Stimulated activated CD4-positive, alpha-beta T cell treated with anti-CD3 and anti-CD28 coated beads, Interleukin-4, amount 100 ng/mL, for 48 hours (primary cell): ENCODE results near the gene TNFRSF1A.

Experiments used
- DNase-seq, 2 donors: peaks; one replicate each; pipeline ENCODE4 v3.0.0-alpha.2; 2020; ENCODE audit warnings: low read depth in 2 of 2

Gene TNFRSF1A

DNA sequence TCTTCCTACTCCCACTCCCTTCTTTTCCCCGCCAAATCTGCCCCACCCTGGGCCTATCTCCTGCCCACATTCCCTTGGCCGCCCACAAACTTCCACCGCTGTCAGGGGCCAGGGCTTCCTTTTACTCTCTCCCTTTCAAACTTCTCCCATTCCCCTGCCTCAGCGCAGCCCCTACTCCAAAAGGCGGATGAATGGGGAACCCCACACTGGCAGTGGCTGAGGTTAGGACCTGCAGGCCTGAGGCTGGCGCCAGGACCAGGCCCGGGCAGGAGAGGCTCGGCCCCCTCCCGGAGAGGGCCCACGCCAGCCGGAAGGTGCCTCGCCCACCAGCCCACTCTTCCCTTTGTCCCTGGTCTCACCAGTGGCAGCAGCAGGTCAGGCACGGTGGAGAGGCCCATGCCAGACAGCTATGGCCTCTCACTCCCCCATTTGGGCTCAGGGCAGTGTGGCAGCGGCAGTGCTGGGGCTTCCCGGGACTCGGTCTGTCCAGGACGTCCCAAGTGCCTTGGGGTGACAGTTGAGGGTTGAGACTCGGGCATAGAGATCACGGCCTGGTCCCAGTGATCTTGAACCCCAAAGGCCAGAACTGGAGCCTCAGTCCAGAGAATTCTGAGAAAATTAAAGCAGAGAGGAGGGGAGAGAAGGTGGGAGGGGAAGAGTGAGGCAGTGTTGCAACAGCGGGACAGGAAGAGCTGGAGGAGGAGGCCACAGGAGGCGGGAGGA, at the start of gene TNFRSF1A:
TNFRSF1A (minus strand) TSS at position 660 of the 723 bp plus-strand sequence; CDS start at position 398, 262 bp downstream.
- no peak for DNase-seq

DNA sequence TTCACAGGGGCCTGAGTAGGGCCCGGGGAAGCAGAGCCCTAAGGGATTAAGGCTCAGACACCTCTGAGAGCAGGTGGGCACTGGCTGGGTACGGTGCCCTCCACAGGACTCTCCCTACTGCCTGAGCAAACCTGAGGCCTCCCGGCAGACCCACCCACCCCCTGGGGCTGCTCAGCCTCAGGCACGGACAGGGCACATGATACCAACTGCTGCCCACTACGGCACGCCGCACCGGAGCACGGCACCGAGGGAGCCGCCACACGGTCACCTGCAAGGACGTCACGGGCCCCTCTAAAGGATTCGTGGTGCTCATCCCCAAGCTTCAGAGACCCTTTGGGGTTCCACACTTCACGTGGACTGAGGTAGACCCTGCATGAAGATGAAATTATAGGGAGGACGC, 49.1 kb upstream of the TNFRSF1A start:
- DNase-seq = no peak

DNA sequence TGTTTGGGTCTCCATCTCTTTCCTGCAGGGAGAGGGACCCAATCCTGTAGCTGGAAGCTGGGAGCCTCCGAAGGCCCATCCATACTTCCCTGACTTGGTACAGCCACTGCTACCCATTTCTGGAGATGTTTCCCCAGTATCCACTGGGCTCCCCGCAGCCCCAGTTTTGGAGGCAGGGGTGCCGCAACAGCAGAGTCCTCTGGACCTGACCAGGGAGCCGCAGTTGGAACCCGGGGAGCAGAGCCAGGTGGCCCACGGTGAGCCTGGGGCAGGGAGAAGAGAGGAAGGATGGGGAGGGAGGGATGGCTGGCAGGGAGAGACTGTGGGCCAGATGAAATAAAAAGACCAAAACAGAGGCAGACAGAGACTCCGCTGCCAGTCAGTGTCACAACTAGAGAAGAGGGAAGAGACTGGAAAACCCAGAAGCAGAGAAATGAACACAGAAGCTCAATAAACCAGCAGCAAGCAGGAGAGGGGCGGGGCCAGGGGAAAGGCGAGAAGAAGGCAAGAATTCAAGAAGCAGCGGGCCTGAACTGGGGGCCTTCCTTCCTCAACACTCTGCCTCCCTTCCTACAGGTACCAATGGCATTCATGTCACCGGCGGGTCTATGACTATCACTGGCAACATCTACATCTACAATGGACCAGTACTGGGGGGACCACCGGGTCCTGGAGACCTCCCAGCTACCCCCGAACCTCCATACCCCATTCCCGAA, 48.4 kb upstream of the TNFRSF1A start:
- no peak for DNase-seq

DNA sequence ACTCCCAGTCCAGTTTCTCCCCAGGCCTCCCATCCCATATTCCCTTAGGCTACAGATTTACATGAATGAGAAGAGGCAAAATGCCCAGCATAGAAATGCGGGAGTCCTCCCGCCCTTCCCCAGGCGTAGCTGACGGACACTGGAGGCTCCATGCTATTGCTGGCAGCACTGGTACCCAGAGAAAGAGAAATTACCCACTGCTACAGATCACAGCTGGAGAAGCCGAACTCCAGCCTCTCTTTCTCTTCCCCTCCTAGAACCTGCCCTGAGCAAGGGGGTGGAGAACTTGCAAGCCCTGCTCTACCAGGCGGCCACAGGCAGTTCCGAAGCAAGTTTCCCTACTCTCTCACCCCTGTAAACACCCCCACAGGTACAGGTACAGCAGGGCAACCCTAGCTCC, 45.7 kb upstream of the TNFRSF1A start:
- DNase-seq = no peak

- no peak for DNase-seq
Observed at GRCh38 chr12:6386491-6386890, 44.6 kb upstream of the TNFRSF1A start.

- no peak for DNase-seq
Observed at GRCh38 chr12:6386038-6386437, 44.2 kb upstream of the TNFRSF1A start.

GRCh38 chr12:6384499-6385436, 42.9 kb upstream of the TNFRSF1A start:
- DNase-seq = no peak

DNA sequence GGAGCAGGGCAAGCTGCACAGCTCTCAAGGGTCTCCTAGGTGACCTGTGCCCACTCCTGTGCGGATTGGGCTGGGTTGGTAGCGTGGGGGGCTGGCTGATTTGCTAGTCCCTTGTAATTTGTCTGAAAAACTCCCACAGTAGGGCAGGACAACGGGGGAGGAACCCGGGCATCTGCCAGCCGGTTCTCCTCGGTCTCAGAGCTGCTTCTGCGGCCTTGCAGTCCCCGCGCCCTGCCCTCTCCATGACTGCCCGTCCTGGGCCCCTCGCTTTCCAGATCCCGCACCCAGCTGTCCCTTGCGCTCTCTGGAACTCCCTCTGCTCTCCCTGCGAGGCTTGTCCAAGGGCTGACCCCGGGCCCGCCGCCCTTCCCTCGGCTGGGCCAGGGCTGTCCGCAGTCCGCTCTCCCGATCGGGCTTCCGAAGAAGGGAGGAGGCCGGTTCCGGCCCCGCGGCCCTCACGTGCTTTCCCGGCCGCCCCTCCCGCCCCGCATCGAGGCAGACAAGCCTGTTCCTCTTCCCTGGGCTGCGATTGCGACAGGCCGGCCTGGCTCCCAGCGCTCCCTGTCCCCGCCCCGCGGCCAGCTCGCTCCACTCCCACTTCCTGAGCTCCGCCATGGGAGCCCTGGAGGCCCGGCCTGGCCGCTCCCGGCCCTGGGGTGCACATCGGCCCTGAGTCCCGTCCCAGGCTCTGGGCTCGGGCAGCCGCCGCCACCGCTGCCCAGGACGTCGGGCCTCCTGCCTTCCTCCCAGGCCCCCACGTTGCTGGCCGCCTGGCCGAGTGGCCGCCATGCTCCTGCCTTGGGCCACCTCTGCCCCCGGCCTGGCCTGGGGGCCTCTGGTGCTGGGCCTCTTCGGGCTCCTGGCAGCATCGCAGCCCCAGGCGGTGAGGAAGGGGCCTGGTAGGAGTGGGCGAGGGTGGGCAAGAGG, 42.0 kb upstream of the TNFRSF1A start, which contains the start of gene LTBR:
LTBR (plus strand) TSS at position 591 of the 927 bp plus-strand sequence; CDS start at position 788, 197 bp downstream.
- DNase-seq = no peak

- DNase-seq = no peak
Observed at GRCh38 chr12:6382982-6383381, 41.1 kb upstream of the TNFRSF1A start.

- no peak for DNase-seq
Observed at GRCh38 chr12:6382371-6382770, 40.5 kb upstream of the TNFRSF1A start.

- no peak for DNase-seq
Observed at GRCh38 chr12:6380141-6381121, 38.6 kb upstream of the TNFRSF1A start.

GRCh38 chr12:6378709-6379472, 37.0 kb upstream of the TNFRSF1A start:
- DNase-seq = no peak

- no peak for DNase-seq
Observed at GRCh38 chr12:6377667-6377994, 35.8 kb upstream of the TNFRSF1A start.

DNA sequence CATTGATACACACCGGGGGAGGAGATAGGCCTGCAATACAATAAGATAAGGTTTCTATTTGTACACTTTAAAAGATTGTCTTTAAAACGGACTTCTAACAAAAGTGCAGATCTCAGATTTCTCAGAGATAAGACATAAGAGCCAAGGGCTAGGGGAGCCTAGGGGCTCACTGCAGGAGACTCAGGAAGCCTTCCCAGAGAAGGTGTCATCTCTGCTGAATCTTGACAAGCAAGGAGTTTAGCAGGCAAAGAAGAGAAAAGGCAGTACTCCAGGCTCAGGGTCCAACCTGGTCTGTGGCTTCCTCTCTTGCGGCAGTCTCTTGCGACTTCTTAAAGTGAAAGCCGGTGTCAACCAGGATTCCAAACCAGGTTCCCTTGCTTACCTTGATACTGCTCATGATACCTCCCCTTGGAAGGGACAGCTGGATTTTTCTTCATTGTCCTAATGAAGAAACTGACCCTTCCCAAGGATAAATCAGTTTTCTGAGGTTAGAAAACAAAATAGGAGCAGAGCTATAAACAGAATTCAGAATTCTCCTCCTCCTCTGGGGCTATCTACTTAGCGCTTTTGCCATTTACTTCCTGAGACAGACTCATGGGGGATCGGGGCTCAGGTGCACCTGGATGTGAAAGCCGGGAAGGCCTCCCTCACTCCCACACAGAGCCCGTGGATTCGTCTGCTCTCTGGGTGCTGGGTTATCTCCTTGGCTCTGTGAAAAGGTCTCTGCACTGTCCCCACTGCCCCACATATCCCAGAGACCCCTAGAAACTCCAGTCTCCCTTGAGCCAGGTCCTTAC, 35.2 kb upstream of the TNFRSF1A start:
- no peak for DNase-seq

DNA sequence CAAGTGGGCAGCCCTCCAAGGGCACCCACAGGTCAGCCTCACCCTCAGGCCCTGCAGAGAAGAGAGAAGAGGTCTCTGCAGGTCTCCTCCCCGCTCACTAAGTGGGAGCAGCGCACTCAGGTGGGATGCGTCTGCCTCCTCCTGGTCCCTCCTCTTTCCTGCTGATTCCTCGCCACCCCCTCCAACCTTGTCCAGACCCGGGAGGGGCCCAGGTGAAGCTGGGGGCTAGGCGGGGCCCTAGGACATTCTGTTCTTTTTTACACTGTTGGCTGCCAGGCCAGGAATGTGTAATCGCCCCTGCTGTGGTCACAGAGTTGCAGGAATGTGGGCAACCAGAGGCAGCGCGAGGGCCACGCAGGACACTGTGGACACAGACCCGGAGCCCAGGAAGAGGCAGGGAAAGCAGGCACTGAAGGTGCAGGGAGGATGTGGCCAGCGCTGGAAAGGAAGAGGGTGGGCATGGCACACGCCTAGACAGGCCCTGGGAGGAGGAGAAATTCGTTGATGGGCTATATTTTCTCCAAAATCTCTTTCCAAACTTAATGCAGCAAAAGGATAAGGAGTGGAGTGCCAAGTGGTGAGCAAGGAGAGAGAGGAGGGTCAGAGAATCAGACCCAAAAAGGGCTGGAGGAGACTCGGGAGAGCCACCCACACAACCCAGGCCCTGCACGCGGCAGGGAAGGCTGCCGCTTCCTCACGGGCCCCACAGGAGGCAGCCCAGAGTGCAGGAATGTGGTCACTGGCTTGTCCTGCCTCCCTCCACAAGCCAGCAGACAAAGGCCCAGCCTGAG, 34.4 kb upstream of the TNFRSF1A start:
- DNase-seq = no peak

GRCh38 chr12:6375269-6376078, 33.6 kb upstream of the TNFRSF1A start, which contains the start of gene SCNN1A:
TSS of gene SCNN1A (minus strand) at chr12:6375563. CDS start at chr12:6374783, 780 bp downstream.
- DNase-seq = no peak

GRCh38 chr12:6374786-6375160, 32.9 kb upstream of the TNFRSF1A start:
- no peak for DNase-seq
